ENCODE results near the gene WDFY4.

Gene WDFY4

GRCh38 chr10:49008505-49009198 lies 324.0 kb downstream of the WDFY4 start:
- no peak for TF ChIP-seq CTCF (IDR thresholded peaks at IDR 0.05; ENCODE audit: borderline replicate concordance, insufficient read depth, low read depth, low read length)

GRCh38 chr10:49009199-49009979 lies 324.7 kb downstream of the WDFY4 start:
- no peak overlapping the region for H3K4me3 ChIP-seq (ENCODE audit: low read depth, low read length)
- TF ChIP-seq CTCF (IDR thresholded peaks at IDR 0.05; ENCODE audit: borderline replicate concordance, insufficient read depth, low read depth, low read length): no peak

More at GRCh38 chr10:49008505-49009198, 324.0 kb downstream of the WDFY4 start:
- H3K4me3 ChIP-seq (ENCODE audit: low read depth, low read length): no peak overlapping the region

- no peak for TF ChIP-seq CTCF (IDR thresholded peaks at IDR 0.05; ENCODE audit: borderline replicate concordance, insufficient read depth, low read depth, low read length)
- no peak overlapping the region for H3K4me3 ChIP-seq (ENCODE audit: low read depth, low read length)
Measured at GRCh38 chr10:49010295-49010694, 325.6 kb downstream of the WDFY4 start.

- no peak overlapping the region for H3K4me3 ChIP-seq (ENCODE audit: low read depth, low read length)
- TF ChIP-seq CTCF (IDR thresholded peaks at IDR 0.05; ENCODE audit: borderline replicate concordance, insufficient read depth, low read depth, low read length): no peak
Measured at GRCh38 chr10:49010865-49011264, 326.2 kb downstream of the WDFY4 start.

GRCh38 chr10:49011756-49012155 lies 327.1 kb downstream of the WDFY4 start:
- no peak overlapping the region for H3K4me3 ChIP-seq (ENCODE audit: low read depth, low read length)
- no peak for TF ChIP-seq CTCF (IDR thresholded peaks at IDR 0.05; ENCODE audit: borderline replicate concordance, insufficient read depth, low read depth, low read length)

- H3K4me3 ChIP-seq (ENCODE audit: low read depth, low read length): no peak overlapping the region
- no peak for TF ChIP-seq CTCF (IDR thresholded peaks at IDR 0.05; ENCODE audit: borderline replicate concordance, insufficient read depth, low read depth, low read length)
Measured at GRCh38 chr10:49012603-49013002, 327.9 kb downstream of the WDFY4 start.

- no peak overlapping the region for H3K4me3 ChIP-seq (ENCODE audit: low read depth, low read length)
- no peak for TF ChIP-seq CTCF (IDR thresholded peaks at IDR 0.05; ENCODE audit: borderline replicate concordance, insufficient read depth, low read depth, low read length)
Measured at GRCh38 chr10:49015700-49016099, 331.0 kb downstream of the WDFY4 start.

Measured in GM12875 (cell line).